ENCODE measurements around the gene GAS2L2.
A peak's percentile ranks its signal among the peaks of the same experiment; 100 is the strongest.

GAS2L2 gene

GRCh38 chr17:35796942-35797341, 43.9 kb upstream of the GAS2L2 start:
- Histone ChIP-seq H3K27ac (peak overlapping the region in 1 of 2 donors; percentile 80), H3K4me3 (no peak overlapping the region), H3K4me1 (peaks cover 0 to 71% (median 37%) of the 10 kb centered on the region in 4 donors), H3K36me3 (no peaks in the 10 kb centered on the region), H3K27me3 (no peaks in the 10 kb centered on the region), H3K9me3 (no peaks in the 10 kb centered on the region)
- DNase-seq = no peak
- intact Hi-C loops (cut with DNase I; ENCODE audit: low total_unique reads) = no loop called here
- TF ChIP-seq CTCF (IDR thresholded peaks at IDR 0.05) = no peak

- peak overlapping the region; percentile 67 to 80 for H3K27ac ChIP-seq
- intact Hi-C loops (cut with DNase I; ENCODE audit: low total_unique reads) = no loop called here
These were observed 42.8 kb upstream of the GAS2L2 start for GRCh38 chr17:35795871-35796265.

GRCh38 chr17:35795007-35795870, 42.2 kb upstream of the GAS2L2 start, which contains the start of gene MMP28:
Gene MMP28 (minus strand): TSS chr17:35795641. CDS start chr17:35795377, 264 bp downstream.
- intact Hi-C loops (cut with DNase I; ENCODE audit: low total_unique reads) = no loop called here
- Histone ChIP-seq H3K9me3 (no peaks in the 10 kb centered on the region), H3K4me3 (peak within 1 kb of the TSS; percentile 73 to 77), H3K4me1 (peaks cover 0 to 55% (median 25%) of the 10 kb centered on the region in 4 donors), H3K27ac (peak within 1 kb of the TSS; percentile 67 to 80), H3K27me3 (no peaks in the 10 kb centered on the region), H3K36me3 (no peaks in the 10 kb centered on the region)
- no peak for TF ChIP-seq CTCF (IDR thresholded peaks at IDR 0.05)
- no peak for DNase-seq

More at GRCh38 chr17:35795871-35796265, 42.8 kb upstream of the GAS2L2 start:
- no peak for DNase-seq
- peak overlapping the region; percentile 73 to 77 for H3K4me3 ChIP-seq
- H3K36me3 ChIP-seq = no peaks in the 10 kb centered on the region
- H3K9me3 ChIP-seq = no peaks in the 10 kb centered on the region
- H3K27me3 ChIP-seq = no peaks in the 10 kb centered on the region
- H3K4me1 ChIP-seq = peaks cover 0 to 62% (median 31%) of the 10 kb centered on the region in 4 donors
- TF ChIP-seq CTCF (IDR thresholded peaks at IDR 0.05) = no peak

- intact Hi-C loops (cut with DNase I; ENCODE audit: low total_unique reads) = no loop called here
- Histone ChIP-seq H3K4me3 (peak overlapping the region in 1 of 2 donors; percentile 5), H3K27me3 (no peaks in the 10 kb centered on the region)
These were observed 40.2 kb upstream of the GAS2L2 start for GRCh38 chr17:35793257-35793656.

GRCh38 chr17:35791681-35792350, 38.8 kb upstream of the GAS2L2 start:
- no peak for TF ChIP-seq CTCF (IDR thresholded peaks at IDR 0.05)
- DNase-seq = no peak

More at GRCh38 chr17:35793257-35793656, 40.2 kb upstream of the GAS2L2 start:
- TF ChIP-seq CTCF (IDR thresholded peaks at IDR 0.05) = no peak
- H3K27ac ChIP-seq = peak overlapping the region in 1 of 2 donors; percentile 80
- H3K4me1 ChIP-seq = peaks cover 0 to 56% (median 30%) of the 10 kb centered on the region in 4 donors
- no peak for DNase-seq
- no peaks in the 10 kb centered on the region for H3K9me3 ChIP-seq
- no peaks in the 10 kb centered on the region for H3K36me3 ChIP-seq

More at GRCh38 chr17:35791681-35792350, 38.8 kb upstream of the GAS2L2 start:
- H3K4me1 ChIP-seq = peaks cover 0 to 71% (median 38%) of the 10 kb centered on the region in 4 donors
- H3K27me3 ChIP-seq = no peaks in the 10 kb centered on the region
- H3K36me3 ChIP-seq = no peaks in the 10 kb centered on the region
- no peak overlapping the region for H3K4me3 ChIP-seq
- peak overlapping the region in 1 of 2 donors; percentile 18 for H3K27ac ChIP-seq
- intact Hi-C loops (cut with DNase I; ENCODE audit: low total_unique reads) = no loop called here
- H3K9me3 ChIP-seq = no peaks in the 10 kb centered on the region
